WTC11 (cell line): ENCODE measurements around the gene CAPN2. TPM values are rescaled to one million over a fixed set of nuclear protein-coding genes. Genes with fewer than 3 reads are reported as not detected.

ENCODE experiments used
- ATAC-seq: fragments of 200-7000 bp; cut with Tn5 transposase; 2 replicates; pipeline ENCODE4 v1.10.0; 2021; ENCODE audit warnings: mild to moderate bottlenecking, moderate library complexity
- CTCF ChIA-PET: fragments of 300-600 bp; sonication (Branson Sonifier 250); formaldehyde crosslinking; loops from one replicate; lab custom pipeline; 2021; ENCODE audit warnings: antibody characterized with exemption; lab: Charles Lee
- POLR2A ChIA-PET: fragments of 350-600 bp; sonication (Branson Sonifier 250); formaldehyde crosslinking; loops from one replicate; lab custom pipeline; 2021; ENCODE audit warnings: antibody characterized with exemption; lab: Charles Lee
- DNase-seq: peaks from one replicate; pipeline ENCODE4 v3.0.0; 2021; ENCODE audit warnings: low spot score
- H3K27ac Mint-ChIP-seq: 2 replicates; pipeline ENCODE4 v1.8.0; 2021; ENCODE audit warnings: mixed read lengths
- H3K27me3 Mint-ChIP-seq: 2 replicates; pipeline ENCODE4 v1.8.0; 2021; ENCODE audit warnings: low read depth, mild to moderate bottlenecking, moderate library complexity, mixed read lengths
- H3K36me3 Mint-ChIP-seq: 2 replicates; pipeline ENCODE4 v1.8.0; 2021; ENCODE audit warnings: mixed read lengths
- H3K4me1 Mint-ChIP-seq: 2 replicates; pipeline ENCODE4 v1.8.0; 2022; ENCODE audit warnings: mixed read lengths
- H3K4me3 Mint-ChIP-seq: 2 replicates; pipeline ENCODE4 v1.8.0; 2021; ENCODE audit warnings: mild to moderate bottlenecking, moderate library complexity, mixed read lengths
- H3K9me3 Mint-ChIP-seq: 2 replicates; pipeline ENCODE4 v1.8.0; 2021; ENCODE audit warnings: mixed read lengths
- AR ChIP-seq: fragments of 250-450 bp; sonication (Bioruptor Pico); IDR thresholded peaks from 2 replicates; pipeline ENCODE4 v1.9.0; 2021; ENCODE audit warnings: mild to moderate bottlenecking
- CREM ChIP-seq: sonication (generic); formaldehyde crosslinking; IDR thresholded peaks from 2 replicates; pipeline ENCODE4 v1.8.1; 2022; ENCODE audit warnings: mild to moderate bottlenecking, missing genetic modification reagents, moderate library complexity
- E2F4 ChIP-seq: sonication (generic); formaldehyde crosslinking; IDR thresholded peaks from 2 replicates; pipeline ENCODE4 v1.8.1; 2022; ENCODE audit warnings: low read depth, mild to moderate bottlenecking, moderate library complexity, missing genetic modification reagents, borderline replicate concordance
- FOXJ3 ChIP-seq: sonication (generic); formaldehyde crosslinking; IDR thresholded peaks from 2 replicates; pipeline ENCODE4 v1.9.0; 2021; ENCODE audit warnings: missing genetic modification reagents, mild to moderate bottlenecking, borderline replicate concordance
- GRHL2 ChIP-seq: fragments of 250-450 bp; sonication (Bioruptor Pico); IDR thresholded peaks from 2 replicates; pipeline ENCODE4 v1.8.0; 2022; ENCODE audit warnings: mild to moderate bottlenecking, moderate library complexity; ENCODE audit not compliant: insufficient replicate concordance, severe bottlenecking
- GTF2I ChIP-seq: fragments of 250-450 bp; sonication (Bioruptor Pico); conservative IDR thresholded peaks from 2 replicates; pipeline ENCODE4 v1.4.0; 2021; ENCODE audit warnings: mild to moderate bottlenecking
- JUN ChIP-seq: sonication (generic); formaldehyde crosslinking; IDR thresholded peaks from 2 replicates; pipeline ENCODE4 v1.8.0; 2023; ENCODE audit warnings: mild to moderate bottlenecking, missing genetic modification reagents
- NFATC4 ChIP-seq: fragments of 250-450 bp; sonication (Bioruptor Pico); IDR thresholded peaks from 2 replicates; pipeline ENCODE4 v1.9.0; 2021; ENCODE audit warnings: mild to moderate bottlenecking
- NR1H2 ChIP-seq: sonication (generic); formaldehyde crosslinking; IDR thresholded peaks from 2 replicates; pipeline ENCODE4 v1.9.0; 2021; ENCODE audit warnings: mild to moderate bottlenecking, moderate library complexity, missing genetic modification reagents
- OVOL2 ChIP-seq: fragments of 250-450 bp; sonication (Bioruptor Pico); IDR thresholded peaks from 2 replicates; pipeline ENCODE4 v1.9.0; 2021; ENCODE audit warnings: mild to moderate bottlenecking, borderline replicate concordance
- TEAD1 ChIP-seq: sonication (generic); formaldehyde crosslinking; IDR thresholded peaks from 2 replicates; pipeline ENCODE4 v1.8.0; 2022; ENCODE audit warnings: mild to moderate bottlenecking, missing genetic modification reagents
- USF1 ChIP-seq: sonication (generic); formaldehyde crosslinking; IDR thresholded peaks from 2 replicates; pipeline ENCODE4 v1.8.0; 2022; ENCODE audit warnings: mild to moderate bottlenecking, missing genetic modification reagents
- ZMAT4 ChIP-seq: fragments of 250-450 bp; sonication (Bioruptor Pico); IDR thresholded peaks from 2 replicates; pipeline ENCODE4 v1.9.0; 2021; ENCODE audit warnings: mild to moderate bottlenecking
- total RNA-seq: library from RNA; stranded (reverse); gene quantifications from 3 replicates; pipeline ENCODE4 v1.2.3, GENCODE V29; 2021
- TF ChIP-seq, protein P1 (sequence below): sonication (generic); formaldehyde crosslinking; IDR thresholded peaks from 2 replicates; pipeline ENCODE4 v1.8.0; 2022; ENCODE audit warnings: mild to moderate bottlenecking, missing genetic modification reagents
- TF ChIP-seq, protein P2 (sequence below): sonication (generic); formaldehyde crosslinking; IDR thresholded peaks from 2 replicates; pipeline ENCODE4 v1.8.1; 2023; ENCODE audit warnings: mild to moderate bottlenecking, missing genetic modification reagents, moderate library complexity
- TF ChIP-seq, protein P3 (sequence below): sonication (generic); formaldehyde crosslinking; IDR thresholded peaks from 2 replicates; pipeline ENCODE4 v1.8.1; 2022; ENCODE audit warnings: low read depth, missing genetic modification reagents, borderline replicate concordance

Gene CAPN2
- total RNA-seq, 1 experiment from 2014 or later = 21.3 TPM

GRCh38 chr1:223760833-223761232, 48.5 kb downstream of the CAPN2 start (continued):
- TF ChIP-seq AR (CRISPR knock-in tag) = no peak
- TF ChIP-seq JUN (CRISPR knock-in tag) = no peak
- TF ChIP-seq OVOL2 = no peak
- no peak for TF ChIP-seq NFATC4 (CRISPR knock-in tag)
- TF ChIP-seq, protein P1, sequence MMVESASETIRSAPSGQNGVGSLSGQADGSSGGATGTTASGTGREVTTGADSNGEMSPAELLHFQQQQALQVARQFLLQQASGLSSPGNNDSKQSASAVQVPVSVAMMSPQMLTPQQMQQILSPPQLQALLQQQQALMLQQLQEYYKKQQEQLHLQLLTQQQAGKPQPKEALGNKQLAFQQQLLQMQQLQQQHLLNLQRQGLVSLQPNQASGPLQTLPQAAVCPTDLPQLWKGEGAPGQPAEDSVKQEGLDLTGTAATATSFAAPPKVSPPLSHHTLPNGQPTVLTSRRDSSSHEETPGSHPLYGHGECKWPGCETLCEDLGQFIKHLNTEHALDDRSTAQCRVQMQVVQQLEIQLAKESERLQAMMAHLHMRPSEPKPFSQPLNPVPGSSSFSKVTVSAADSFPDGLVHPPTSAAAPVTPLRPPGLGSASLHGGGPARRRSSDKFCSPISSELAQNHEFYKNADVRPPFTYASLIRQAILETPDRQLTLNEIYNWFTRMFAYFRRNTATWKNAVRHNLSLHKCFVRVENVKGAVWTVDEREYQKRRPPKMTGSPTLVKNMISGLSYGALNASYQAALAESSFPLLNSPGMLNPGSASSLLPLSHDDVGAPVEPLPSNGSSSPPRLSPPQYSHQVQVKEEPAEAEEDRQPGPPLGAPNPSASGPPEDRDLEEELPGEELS = no peak
- TF ChIP-seq USF1 = no peak

- TF ChIP-seq CREM (CRISPR knock-in tag) (no peak), ZMAT4 (CRISPR knock-in tag) (no peak), E2F4 (CRISPR knock-in tag) (no peak), USF1 (no peak), GTF2I (no peak), AR (CRISPR knock-in tag) (no peak), GRHL2 (CRISPR knock-in tag) (no peak), NR1H2 (CRISPR knock-in tag) (no peak), FOXJ3 (CRISPR knock-in tag) (no peak), TEAD1 (CRISPR knock-in tag) (no peak)
- TF ChIP-seq, protein P2, sequence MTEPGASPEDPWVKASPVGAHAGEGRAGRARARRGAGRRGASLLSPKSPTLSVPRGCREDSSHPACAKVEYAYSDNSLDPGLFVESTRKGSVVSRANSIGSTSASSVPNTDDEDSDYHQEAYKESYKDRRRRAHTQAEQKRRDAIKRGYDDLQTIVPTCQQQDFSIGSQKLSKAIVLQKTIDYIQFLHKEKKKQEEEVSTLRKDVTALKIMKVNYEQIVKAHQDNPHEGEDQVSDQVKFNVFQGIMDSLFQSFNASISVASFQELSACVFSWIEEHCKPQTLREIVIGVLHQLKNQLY (CRISPR knock-in tag) = no peak
- TF ChIP-seq, protein P3, sequence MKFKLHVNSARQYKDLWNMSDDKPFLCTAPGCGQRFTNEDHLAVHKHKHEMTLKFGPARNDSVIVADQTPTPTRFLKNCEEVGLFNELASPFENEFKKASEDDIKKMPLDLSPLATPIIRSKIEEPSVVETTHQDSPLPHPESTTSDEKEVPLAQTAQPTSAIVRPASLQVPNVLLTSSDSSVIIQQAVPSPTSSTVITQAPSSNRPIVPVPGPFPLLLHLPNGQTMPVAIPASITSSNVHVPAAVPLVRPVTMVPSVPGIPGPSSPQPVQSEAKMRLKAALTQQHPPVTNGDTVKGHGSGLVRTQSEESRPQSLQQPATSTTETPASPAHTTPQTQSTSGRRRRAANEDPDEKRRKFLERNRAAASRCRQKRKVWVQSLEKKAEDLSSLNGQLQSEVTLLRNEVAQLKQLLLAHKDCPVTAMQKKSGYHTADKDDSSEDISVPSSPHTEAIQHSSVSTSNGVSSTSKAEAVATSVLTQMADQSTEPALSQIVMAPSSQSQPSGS = no peak
- Mint-ChIP-seq H3K4me1 (peaks cover 6% of the 10 kb centered on the region), H3K27ac (no peak overlapping the region), H3K36me3 (0 out of 2 replicates have a peak, but pooled peaks cover 2% of the 10 kb centered on the region), H3K9me3 (no peaks in the 10 kb centered on the region), H3K27me3 (no peaks in the 10 kb centered on the region), H3K4me3 (no peak overlapping the region)
- ChIA-PET POLR2A (no interaction called here), CTCF (no interaction called here)
- no peak for ATAC-seq
- DNase-seq = no peak
Measured at GRCh38 chr1:223761411-223761810, 49.1 kb downstream of the CAPN2 start.
